GM23248 (cell line): Measurements from ENCODE around the gene GPR61.

Experiments used
- EZH2 ChIP-seq: fragments of 200-600 bp; sonication (generic); IDR thresholded peaks from 2 replicates; pipeline ENCODE4 v1.6.1; 2018; ENCODE audit warnings: antibody characterized with exemption, mild to moderate bottlenecking; ENCODE audit not compliant: insufficient read depth, poor library complexity, severe bottlenecking
- EZH2phosphoT487 ChIP-seq: fragments of 200-600 bp; sonication (generic); IDR thresholded peaks from 2 replicates; pipeline ENCODE4 v1.6.1; 2018; ENCODE audit warnings: antibody characterized with exemption, moderate library complexity, mild to moderate bottlenecking, low read depth; ENCODE audit not compliant: insufficient read depth

- TF ChIP-seq EZH2 (no peak), EZH2phosphoT487 (no peak)
These were observed 46.4 kb upstream of the GPR61 start for GRCh38 chr1:109493227-109493626.
